Measurements from ENCODE around the gene TMEM242. TPM values are rescaled to one million over a fixed set of nuclear protein-coding genes. Genes with fewer than 3 reads are reported as not detected.

The TMEM242 gene
- total RNA-seq, 1 donor from 2014 or later, result 9.4 TPM

DNA sequence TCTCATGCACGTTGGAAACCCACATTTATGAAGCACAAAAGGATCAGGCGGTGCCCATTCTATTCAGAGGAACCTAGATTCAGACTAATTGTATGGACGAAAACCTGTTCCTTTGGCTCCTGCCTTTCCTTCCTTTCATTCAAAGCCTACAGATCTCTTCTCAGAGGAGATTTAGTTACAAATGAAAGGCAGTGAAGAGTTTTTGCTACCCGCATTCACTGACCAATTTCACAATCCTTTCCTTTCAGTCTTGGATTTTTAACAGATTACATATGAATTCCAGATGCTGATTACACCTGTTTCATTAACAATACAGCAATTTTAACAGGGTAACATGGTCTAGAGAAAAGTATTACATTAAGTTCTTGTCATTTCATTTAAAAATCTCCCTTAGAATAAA, 32.0 kb downstream of the TMEM242 start:
- intact Hi-C loops (cut with micrococcal nuclease), result no loop called here

DNA sequence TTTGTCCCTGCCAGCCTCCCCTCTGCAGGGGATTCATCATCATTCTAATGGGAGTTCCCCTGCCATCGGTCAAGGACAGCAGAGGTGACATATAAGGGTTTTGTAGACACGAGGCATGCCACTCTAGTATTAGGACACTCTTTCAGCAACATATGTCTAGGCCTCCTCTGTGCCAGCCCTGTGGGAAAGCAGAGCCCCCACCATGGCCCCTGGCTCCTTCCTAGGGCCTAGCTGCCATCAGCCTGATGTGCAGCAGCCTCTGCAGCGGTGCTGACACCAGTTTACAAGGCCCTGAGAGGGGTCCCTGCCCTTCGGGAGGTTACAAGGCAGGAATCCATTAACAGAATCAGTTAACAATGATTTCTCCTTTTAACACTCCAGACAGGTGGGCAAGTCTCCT, 32.5 kb downstream of the TMEM242 start:
- intact Hi-C loops (cut with micrococcal nuclease), result no loop called here

DNA sequence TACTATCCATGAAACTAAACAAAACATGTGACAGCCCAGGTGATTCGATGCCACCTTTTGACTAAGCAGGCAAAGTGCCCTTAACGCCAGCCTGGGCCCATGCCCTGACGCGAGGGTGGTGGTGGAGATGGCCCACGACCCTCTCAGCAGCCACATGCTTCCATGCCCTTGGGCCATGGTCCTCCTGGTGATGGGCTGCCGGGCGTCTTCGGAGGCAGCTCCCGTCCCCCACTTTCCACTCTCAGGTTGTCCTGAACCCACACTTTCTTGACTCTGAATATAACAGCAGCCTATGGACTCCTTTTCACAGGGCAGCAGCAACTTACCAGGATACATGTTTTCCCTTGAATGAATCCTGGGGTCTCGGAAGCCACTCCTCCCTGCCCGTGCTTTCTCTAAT, 33.6 kb downstream of the TMEM242 start:
- intact Hi-C loops (cut with micrococcal nuclease), result no loop called here

DNA sequence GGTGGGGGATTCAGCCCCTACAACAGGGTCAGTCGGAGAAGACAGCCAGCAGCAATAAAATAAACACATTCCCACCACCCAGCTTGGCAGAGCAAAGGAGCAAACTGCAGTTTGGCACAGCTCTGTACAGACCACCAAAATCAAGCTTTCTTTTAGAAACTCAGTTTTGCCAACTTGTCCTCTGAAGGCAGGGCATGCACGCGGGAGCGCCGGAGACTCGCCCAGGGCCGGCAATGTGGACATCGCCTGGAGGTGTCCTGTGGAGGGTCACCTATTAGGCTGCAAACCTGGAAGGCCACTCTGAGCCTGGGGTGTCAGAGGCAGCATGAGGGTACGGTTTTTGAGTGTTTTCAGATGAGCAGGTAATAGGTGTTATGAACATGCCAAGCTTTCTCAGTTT, 34.7 kb downstream of the TMEM242 start:
- intact Hi-C loops (cut with micrococcal nuclease), result no loop called here

DNA sequence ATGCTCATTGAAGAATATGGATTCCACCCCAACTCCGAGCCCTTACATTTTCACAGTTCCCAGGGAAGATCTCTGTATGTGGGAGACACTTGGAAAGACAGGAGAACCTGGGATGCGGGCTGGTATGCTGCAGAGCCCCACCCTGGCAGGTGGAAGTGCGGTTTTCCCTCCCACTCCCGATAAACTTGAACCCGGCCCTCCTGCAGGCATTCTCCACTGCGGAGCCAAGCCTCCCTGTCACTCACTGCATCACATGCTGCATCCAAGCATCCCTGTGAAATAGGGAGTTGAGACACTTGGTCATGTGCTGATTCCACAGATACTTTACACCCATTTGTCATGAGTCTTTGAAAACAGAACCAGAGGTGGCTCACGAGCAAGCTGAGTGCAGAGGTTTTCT, 35.4 kb downstream of the TMEM242 start:
- intact Hi-C loops (cut with micrococcal nuclease), result no loop called here

DNA sequence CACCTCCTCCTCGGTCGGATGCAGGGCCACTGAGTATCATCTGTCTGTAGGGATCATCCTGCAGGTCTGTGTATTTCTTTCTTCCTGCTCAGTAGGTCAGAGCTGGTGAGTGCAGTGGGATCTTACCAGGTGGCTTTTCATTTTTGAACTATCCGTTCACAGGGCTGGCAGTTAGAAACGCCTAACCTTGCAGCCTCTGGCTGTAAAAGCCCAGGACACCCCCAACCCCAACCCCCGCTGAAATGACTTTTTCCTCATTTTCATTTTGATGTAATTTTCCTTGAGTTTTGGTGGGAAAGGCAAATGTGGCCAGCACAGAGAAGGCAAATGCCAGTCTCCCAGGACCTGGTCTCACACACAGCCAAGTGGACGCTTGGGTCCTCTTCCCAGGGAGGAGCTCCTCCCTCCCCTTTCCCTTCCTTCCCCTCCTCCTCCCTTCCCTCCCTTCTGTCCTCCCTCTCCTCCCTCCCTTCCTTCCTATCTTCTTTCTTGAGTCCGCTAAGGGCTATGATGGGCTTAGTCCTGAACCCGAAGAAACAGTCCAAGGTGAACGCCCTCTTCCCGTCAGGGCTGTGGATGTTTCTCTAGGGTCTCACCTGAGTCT, 36.0 kb downstream of the TMEM242 start:
- intact Hi-C loops (cut with micrococcal nuclease), result no loop called here

DNA sequence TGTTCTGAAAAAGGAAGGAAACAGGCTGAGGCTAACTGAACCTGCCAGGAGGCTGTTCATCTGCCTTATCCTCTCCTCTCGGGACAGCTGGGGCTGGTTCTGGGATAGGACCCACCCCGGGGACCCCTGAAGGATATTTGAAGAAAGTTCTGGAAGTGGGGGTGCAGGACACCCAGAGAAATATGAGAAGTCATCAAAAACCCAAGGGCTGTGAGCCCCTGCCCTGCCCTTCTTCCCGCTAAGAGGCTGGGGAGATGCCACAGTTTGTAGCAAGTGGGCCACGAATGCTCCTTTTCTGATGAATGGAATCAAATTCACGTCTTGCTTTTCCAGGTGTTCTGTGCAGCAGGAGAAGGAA, 37.9 kb downstream of the TMEM242 start:
- intact Hi-C loops (cut with micrococcal nuclease), result no loop called here

DNA sequence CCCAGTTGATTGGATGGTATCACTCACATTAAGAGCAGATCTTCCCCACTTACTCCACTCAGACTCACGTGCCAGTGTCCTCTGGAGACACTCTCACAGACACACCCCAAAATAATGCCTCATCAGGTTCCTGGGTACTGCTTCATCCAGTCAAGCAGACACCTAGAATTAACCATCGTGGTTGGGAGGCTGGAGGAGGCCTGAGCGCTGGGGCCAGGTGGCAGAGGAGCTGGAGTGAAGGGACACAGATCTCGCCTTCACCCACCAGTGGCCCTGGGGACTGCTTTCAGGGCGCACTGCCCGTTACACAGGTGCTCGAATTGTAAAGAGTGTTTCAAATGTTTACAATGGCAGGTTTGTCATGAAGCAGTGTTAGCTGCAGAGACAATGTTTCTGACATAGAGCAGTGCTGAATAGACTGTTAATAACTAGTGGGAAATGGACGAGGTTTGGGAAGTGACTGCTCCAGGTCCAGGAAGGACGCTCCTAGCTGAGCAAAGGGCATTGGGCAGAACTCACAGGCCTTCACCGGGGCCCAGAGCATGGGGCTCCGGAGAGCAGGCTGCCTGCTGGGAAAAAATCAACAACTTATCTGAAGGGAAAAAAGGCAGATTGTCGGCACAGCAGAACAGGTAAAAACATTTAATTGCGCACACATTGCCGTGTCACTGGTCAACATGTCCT, 38.4 kb downstream of the TMEM242 start:
- intact Hi-C loops (cut with micrococcal nuclease), result no loop called here

DNA sequence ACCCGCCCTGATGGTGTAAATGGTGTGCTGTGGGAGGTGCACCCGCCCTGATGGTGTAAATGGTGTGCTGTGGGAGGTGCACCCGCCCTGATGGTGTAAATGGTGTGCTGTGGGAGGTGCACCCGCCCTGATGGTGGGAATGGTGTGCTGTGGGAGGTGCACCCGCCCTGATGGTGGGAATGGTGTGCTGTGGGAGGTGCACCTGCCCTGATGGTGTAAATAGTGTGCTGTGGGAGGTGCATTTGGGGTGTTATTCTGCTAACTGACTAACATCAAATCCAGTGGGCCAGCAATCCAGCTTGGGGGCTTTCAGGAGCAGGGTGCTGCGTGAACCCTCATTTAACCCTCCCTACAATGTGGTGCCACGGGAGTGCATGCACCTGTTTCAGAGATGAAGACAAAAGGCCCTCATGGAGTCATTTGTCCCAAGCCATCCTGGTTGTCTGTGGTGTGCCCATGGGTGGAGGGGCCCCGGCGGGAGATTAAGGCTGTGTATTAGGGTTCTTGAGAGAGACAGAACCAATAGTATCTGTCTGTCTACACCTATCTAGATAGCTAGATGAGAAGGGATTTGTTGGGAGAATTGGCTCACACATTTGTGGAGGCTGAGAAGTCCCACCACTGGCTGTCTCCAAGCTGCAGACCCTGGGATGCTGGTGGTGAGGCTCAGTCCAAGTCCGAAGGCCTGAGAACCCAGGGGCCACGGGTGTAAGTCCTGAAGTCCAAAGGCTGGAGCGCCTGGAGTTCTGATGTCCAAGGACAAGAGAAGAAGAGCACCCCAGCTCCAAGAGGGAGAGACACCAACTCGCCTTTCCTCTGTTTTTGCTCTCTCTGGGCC, 39.2 kb downstream of the TMEM242 start:
- intact Hi-C loops (cut with micrococcal nuclease), result no loop called here

DNA sequence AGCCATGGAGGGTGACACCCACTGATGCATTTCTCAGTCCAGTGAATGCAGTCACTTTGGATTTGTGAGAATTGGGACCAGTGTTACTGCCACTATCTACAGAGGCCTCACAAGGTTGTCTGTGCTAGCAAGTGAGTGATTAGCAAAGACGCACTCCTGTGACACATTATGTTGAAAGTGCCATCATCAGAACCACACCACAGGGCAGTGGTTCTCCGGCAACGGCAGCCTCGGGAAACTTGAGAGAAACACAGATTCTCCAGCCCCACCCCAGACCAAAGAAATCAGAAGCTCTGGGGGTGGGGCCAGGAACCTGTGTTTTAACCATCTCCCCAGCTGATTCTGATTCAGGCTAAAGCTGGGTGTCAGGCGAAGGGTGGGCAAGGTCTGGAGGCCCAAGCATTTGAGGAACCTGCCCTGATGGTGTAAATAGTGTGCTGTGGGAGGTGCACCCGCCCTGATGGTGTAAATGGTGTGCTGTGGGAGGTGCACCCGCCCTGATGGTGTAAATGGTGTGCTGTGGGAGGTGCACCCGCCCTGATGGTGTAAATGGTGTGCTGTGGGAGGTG, 39.9 kb downstream of the TMEM242 start:
- intact Hi-C loops (cut with micrococcal nuclease), result no loop called here

DNA sequence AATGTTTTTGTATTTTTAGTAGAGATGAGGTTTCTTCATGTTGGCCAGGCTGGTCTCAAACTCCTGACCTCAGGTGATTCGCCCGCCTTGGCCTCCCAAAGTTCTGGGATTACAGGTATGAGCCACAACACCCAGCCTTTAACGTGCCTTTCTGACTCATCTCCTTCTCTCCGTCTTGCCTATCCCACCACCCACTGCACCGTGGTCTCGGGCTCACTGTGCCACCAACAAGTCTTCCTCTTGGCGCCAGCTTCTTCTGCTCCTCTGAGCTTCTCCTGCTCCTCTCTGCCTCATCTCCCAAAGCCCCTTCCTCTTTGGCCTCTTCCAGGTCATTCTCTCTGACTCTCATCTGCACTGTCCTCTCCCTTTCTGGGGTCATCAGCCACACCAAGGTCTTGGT, 41.0 kb downstream of the TMEM242 start:
- intact Hi-C loops (cut with micrococcal nuclease), result no loop called here

DNA sequence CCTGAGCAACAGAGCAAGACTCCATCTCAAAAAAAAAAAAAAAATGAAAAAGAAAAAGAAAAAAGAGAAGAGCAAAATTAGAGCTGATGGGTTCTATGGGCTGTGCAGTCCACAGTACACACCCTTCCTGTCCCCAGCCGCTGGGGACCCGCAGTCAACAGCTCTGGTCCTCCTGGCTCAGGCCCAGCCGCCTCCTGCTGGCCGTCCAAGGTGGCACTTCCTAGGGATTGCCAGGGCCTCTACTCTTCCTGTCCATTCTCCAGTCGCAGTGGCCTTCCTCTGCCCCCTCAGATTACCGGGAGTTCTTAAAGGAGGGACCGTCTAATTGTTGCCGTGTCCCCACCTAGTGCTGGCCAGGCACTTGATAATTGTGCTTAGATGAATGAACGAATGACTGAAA, 41.7 kb downstream of the TMEM242 start:
- intact Hi-C loops (cut with micrococcal nuclease), result no loop called here

DNA sequence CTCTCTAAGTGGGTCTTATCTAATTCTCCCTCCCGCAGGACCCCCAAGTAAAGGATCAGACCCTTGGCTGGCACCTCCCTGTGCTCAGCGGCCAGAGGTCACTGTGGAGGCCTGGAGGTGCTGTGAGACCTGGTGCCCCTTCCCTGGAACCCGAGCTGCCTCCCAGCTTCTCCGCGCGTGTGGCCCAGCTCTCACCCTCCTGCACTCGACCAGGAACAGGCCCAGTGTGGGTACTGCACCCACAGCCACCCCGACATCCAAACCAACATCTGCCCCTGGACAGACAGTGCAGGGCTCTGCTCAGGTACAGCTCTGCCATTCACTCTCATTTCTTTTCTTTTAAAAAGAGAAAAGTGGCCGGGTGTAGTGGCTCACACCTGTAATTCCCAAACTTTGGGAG, 42.4 kb downstream of the TMEM242 start:
- intact Hi-C loops (cut with micrococcal nuclease), result no loop called here

DNA sequence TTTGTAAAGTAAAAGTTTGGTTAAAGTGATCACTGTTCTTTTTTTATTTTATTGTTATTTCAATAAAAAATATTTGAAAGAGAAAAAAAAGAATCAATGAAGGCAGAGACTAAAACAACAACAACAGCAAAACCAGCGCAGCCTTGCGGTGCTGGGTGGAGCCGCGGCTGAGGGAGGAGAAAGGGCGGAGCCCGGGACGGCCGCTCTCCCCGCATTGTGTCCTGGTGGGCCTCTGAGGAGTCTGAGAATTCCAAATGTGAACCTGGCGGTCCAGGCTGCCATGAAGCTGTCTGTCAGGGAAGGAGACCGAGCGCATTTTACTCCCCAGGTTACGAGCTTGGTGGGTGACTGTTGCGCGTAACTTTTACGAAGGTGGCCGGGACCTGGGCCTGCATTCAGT, 43.2 kb downstream of the TMEM242 start:
- intact Hi-C loops (cut with micrococcal nuclease), result no loop called here

DNA sequence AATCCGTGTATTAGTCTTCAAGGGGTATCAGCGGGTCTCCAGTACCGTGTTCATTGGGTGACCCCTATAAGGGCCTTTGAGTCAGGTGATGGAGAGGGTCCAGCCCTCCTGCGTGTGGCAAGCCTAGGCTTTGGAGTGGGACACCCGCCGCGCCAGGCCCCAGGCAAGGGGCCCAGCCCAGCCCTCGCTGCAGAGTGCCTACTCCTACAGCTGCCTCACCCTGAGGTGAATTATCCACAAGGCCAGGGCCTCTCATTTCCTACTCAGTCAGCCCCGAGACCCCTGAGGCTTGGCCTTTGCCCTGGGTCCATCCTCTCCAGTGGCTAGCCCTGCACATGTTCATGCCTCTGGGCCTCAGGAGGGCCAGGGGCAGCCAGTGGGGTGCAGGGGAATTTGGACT, 45.1 kb downstream of the TMEM242 start:
- intact Hi-C loops (cut with micrococcal nuclease), result no loop called here

DNA sequence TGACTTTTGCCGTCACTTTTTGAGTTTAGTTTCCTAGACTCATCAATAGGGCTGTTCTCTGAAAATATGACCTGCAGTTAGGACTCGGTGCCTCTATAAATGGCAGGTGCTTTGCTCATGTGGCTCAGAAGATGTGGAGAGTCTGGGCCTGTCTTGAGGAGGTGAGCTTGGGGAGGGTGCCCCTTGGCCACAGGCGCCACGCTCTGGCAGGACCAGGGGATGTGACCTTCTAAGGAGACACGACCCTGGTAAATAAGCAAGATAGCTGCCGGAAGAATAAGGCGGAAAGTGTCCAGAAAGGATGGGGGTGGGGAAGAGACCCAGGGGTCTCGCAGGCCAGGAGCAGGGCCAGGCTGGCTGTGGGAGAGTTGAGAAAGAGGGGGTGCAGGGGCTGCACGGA, 46.6 kb downstream of the TMEM242 start:
- intact Hi-C loops (cut with micrococcal nuclease), result no loop called here

DNA sequence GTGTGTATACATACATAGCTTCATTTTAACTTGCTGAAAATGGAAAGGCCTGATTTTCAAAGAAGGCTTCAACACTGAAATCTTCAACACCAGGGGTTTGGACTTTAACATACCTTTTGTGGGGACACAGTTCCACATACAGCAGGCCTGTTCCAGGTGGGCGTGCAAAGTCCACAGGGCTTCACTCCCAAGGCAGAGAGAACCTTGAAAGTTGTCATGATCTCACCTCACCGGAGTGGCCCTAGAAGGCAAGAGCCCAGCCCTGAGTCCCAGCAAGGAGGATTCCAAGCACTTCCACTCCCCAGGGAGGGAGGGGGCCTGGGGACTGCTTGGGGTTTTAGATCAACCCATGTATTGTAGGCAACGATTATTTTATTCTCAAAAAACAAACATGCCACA, 47.2 kb downstream of the TMEM242 start:
- intact Hi-C loops (cut with micrococcal nuclease), result no loop called here

DNA sequence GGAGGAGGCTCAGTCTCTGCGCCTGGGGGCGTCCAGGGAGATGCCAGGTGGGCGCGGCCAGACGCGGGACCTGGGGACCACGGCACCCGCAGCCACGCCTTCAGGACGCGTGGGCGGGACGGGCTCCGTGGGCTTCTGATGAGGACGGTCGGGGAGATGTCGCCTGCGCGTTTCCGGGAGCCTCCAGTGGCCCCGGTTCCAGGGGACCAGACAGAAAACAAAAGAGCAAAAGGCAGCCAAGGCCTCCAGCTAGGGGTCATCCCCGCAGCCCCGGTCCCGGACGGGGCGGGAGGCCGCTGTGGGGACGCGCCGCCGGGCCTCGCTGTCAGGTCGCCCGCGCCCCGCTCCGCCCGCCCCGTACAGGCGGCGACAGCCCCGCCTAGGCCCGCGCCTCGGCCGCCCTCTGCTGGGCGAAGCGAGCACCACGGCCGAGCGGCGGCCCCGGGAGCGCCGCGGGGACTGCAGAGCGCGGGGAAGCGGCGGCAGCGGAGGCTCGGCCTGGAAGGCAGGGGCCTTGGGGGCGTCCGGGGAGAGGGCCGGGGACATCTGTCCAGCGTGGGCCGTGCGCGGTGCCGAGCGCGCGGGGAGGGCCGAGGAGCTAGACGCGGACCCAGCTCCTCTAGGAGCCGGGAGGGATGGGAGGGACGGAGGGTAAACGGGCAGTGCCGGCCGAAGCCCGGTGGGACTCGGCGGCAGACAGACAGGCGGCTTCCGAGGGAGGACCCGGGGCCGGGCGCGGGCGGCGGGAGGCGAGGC, 48.7 kb downstream of the TMEM242 start:
- intact Hi-C loops (cut with micrococcal nuclease), result loop anchor here (1.0 to 5.0 kb wide), 12 partner anchors 39 to 1962 kb away; partner anchors contain the start of genes TFB1M and TMEM181

DNA sequence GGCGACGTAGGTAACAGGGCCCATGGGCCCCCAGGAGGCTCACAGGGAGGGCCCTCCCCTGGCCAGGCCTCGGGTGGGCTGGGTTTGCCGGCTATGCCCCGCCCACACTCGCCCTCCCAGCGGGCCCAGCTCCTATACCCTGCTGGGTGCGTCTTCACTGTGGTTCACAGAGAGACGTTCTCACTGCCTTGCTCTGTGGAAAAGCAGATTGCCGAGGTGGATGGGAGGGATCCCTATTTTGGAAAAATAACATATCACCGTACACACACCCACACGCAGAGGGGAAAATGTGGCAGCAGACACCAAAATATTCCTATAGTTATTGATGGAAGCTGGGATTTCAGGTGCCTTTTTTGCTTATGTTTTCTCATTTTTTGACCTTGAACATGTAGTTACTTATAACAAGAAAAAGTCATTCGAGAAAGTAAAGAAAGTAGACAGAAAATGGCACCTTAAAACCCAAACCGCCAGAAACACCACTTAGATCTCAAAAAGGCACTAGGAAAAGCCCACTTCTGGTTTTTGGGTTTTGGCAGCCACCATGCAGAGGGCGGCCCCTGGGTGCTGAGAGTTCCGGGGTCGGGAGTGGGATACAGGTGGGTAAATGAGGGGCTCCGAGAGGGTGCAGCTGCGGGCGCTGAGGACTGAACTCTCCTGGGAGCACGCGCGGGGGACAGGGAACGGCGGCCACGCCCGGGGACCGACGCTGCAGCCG, 49.4 kb downstream of the TMEM242 start:
- intact Hi-C loops (cut with micrococcal nuclease), result loop anchor here (1.0 to 5.0 kb wide), 13 partner anchors 39 to 1962 kb away; partner anchors contain the start of genes TFB1M and TMEM181

Measured in T-helper 1 cell treated with Interleukin-12 subunit alpha and Interleukin-12 subunit beta and Interleukin-4 antibody, amounts not matched to agents 30 ng/mL and 1 ng/mL, for 36 hours (primary cell).